ENCODE data around the gene MPL.

The MPL gene

GRCh38 chr1:43337588-43337987, at the start of gene MPL:
TSS of gene MPL (plus strand) at chr1:43337818. CDS start at chr1:43337849, 31 bp downstream.
- no peak for DNase-seq (ENCODE audit: low read depth in 2 of 2)

GRCh38 chr1:43288058-43288784, 49.4 kb upstream of the MPL start:
- DNase-seq (ENCODE audit: low read depth in 2 of 2): no peak

- no peak for DNase-seq (ENCODE audit: low read depth in 2 of 2)
These were observed 48.6 kb upstream of the MPL start for GRCh38 chr1:43288785-43289706.

- no peak for DNase-seq (ENCODE audit: low read depth in 2 of 2)
These were observed 45.4 kb upstream of the MPL start for GRCh38 chr1:43292216-43292615.

GRCh38 chr1:43292679-43293078, 44.9 kb upstream of the MPL start:
- DNase-seq (ENCODE audit: low read depth in 2 of 2): no peak

GRCh38 chr1:43293176-43293575, 44.4 kb upstream of the MPL start:
- DNase-seq (ENCODE audit: low read depth in 2 of 2): no peak

GRCh38 chr1:43293896-43294760, 43.5 kb upstream of the MPL start:
- DNase-seq (ENCODE audit: low read depth in 2 of 2): no peak

- DNase-seq (ENCODE audit: low read depth in 2 of 2): no peak
These were observed 42.9 kb upstream of the MPL start for GRCh38 chr1:43294761-43295160.

GRCh38 chr1:43296207-43296606, 41.4 kb upstream of the MPL start:
- DNase-seq (ENCODE audit: low read depth in 2 of 2): no peak

- DNase-seq (ENCODE audit: low read depth in 2 of 2): no peak
These were observed 39.6 kb upstream of the MPL start for GRCh38 chr1:43298055-43298454.

- no peak for DNase-seq (ENCODE audit: low read depth in 2 of 2)
These were observed 38.5 kb upstream of the MPL start for GRCh38 chr1:43299101-43299500.

- DNase-seq (ENCODE audit: low read depth in 2 of 2): no peak
These were observed 37.1 kb upstream of the MPL start, which contains the start of gene TIE1 for GRCh38 chr1:43300378-43301094. TSS of gene TIE1 (plus strand) at chr1:43300982. CDS start at chr1:43301072, 90 bp downstream.

- no peak for DNase-seq (ENCODE audit: low read depth in 2 of 2)
These were observed 35.4 kb upstream of the MPL start for GRCh38 chr1:43302201-43302600.

- no peak for DNase-seq (ENCODE audit: low read depth in 2 of 2)
These were observed 34.7 kb upstream of the MPL start for GRCh38 chr1:43302721-43303470.

GRCh38 chr1:43303471-43304313, 33.9 kb upstream of the MPL start:
- no peak for DNase-seq (ENCODE audit: low read depth in 2 of 2)

- DNase-seq (ENCODE audit: low read depth in 2 of 2): no peak
These were observed 33.3 kb upstream of the MPL start for GRCh38 chr1:43304314-43304681.

- no peak for DNase-seq (ENCODE audit: low read depth in 2 of 2)
These were observed 32.8 kb upstream of the MPL start for GRCh38 chr1:43304771-43305300.

GRCh38 chr1:43305461-43305860, 32.2 kb upstream of the MPL start:
- DNase-seq (ENCODE audit: low read depth in 2 of 2): no peak

GRCh38 chr1:43305926-43306687, 31.5 kb upstream of the MPL start:
- no peak for DNase-seq (ENCODE audit: low read depth in 2 of 2)

Measured in stimulated activated CD8-positive, alpha-beta memory T cell treated with anti-CD3 and anti-CD28 coated beads, Interleukin-7, amount 100 ng/mL, for 4 hours (primary cell).